Spleen (tissue), 7 donors: ENCODE data around the gene MKRN3.

Experiments used
- CTCF ChIP-seq, 11 experiments: fragments of 200-600 bp in 7 of 11; fragments of 450-650 bp in 4 of 11; sonication (generic) in 4 of 11; IDR thresholded peaks in 8 of 11; conservative IDR thresholded peaks in 3 of 11; 1 replicate in 7 of 11; 2 replicates in 4 of 11; pipeline versions ENCODE4 v1.4.0 to v1.8.0; 2016 to 2021; ENCODE audit warnings: antibody characterized with exemption in 11 of 11, inconsistent platforms in 4 of 11, mild to moderate bottlenecking in 1 of 11
- POLR2A ChIP-seq, 3 donors: fragments of 450-650 bp; IDR thresholded peaks; one replicate each; pipeline ENCODE4 v1.5.1; 2017; ENCODE audit warnings: antibody characterized with exemption in 3 of 3, mild to moderate bottlenecking in 1 of 3
- donor health status: DM: no; HTN: no; CAD: no; lungs with moderate emphysema.
- donor health status: DM: no; HTN: no; CAD: no.
- donor health status: DM: no; HTN: no; CAD: no.

GRCh38 chr15:23566071-23566554, 639 bp downstream of the MKRN3 start:
- TF ChIP-seq CTCF (IDR thresholded peaks at IDR 0.05 in 8 of 11, conservative IDR thresholded peaks at IDR 0.05 in 3 of 11) (no peak), POLR2A (IDR thresholded peaks at IDR 0.05) (no peak)
